ENCODE results near the gene TLL2.

DNA sequence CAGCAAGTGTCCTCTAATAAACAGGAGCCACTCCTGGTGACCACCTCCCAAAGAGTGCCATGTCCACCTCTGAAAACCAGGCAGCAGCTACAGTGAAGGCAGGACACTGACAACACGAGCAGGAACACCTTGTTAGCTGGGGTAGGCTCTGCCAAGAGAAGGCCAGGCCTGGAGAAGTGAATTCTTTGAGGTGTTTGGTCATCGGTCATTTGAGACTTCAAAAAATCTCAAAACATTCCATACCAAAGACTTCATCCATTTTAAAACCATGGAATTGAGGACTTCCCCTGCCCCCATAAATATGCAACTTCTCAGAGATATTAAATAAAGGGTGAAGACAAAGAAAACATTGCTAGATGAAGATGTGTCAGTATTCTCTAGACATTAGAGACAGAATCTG is 126.6 kb downstream of the TLL2 start:
- TF ChIP-seq EZH2 (IDR thresholded peaks at IDR 0.05) (no peak), POLR2AphosphoS5 (IDR thresholded peaks at IDR 0.05; ENCODE audit: borderline replicate concordance, low read depth, low read length) (no peak), FOXP2 (optimal IDR thresholded peaks at IDR 0.05; ENCODE audit: control extremely low read depth, extremely low read length, insufficient read depth) (no peak)
